Epithelial cell of esophagus (primary cell): ENCODE results near the gene STAT5A.
A peak's percentile ranks its signal among the peaks of the same experiment; 100 is the strongest.
"Not testable (repeated sequence)": the region's sequence is repeated elsewhere in the genome, so short reads cannot be mapped to it uniquely, and the experiment has no call there.

ENCODE experiments used
- DNase-seq: peaks from one replicate; pipeline ENCODE4 v3.0.0; 2010; ENCODE audit warnings: low read depth
- H3K4me3 ChIP-seq: 2 replicates; pipeline ENCODE4 v1.5.1; 2011; ENCODE audit warnings: mild to moderate bottlenecking, low read length, control low read depth
- CTCF ChIP-seq: IDR thresholded peaks from 2 replicates; pipeline ENCODE4 v1.5.1; 2011; ENCODE audit warnings: low read depth, mild to moderate bottlenecking, low read length, control low read depth, inconsistent platforms; ENCODE audit not compliant: insufficient read depth; ENCODE audit errors: missing control alignments

Gene STAT5A

DNA sequence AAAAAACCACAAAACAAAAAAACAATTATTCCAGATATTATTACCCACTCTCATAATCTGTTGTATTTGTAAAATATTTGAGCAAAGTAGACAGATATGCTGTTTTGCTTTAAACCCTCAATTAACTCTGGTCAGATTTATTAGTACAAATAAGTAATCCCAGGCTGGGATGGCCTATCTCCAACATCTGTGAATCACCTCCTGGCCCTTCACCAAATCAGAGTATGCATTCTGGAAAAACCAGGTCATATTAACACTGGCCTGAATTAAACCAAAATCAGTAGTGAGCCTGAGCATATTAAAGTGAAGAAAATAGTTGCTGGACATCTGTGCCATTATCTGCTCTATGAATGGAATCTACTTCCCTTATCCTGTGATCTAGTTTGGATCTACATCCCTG lies 58.9 kb downstream of the STAT5A start:
- H3K4me3 ChIP-seq: no peak overlapping the region
- peak; percentile 77 for DNase-seq
- no peak for TF ChIP-seq CTCF

DNA sequence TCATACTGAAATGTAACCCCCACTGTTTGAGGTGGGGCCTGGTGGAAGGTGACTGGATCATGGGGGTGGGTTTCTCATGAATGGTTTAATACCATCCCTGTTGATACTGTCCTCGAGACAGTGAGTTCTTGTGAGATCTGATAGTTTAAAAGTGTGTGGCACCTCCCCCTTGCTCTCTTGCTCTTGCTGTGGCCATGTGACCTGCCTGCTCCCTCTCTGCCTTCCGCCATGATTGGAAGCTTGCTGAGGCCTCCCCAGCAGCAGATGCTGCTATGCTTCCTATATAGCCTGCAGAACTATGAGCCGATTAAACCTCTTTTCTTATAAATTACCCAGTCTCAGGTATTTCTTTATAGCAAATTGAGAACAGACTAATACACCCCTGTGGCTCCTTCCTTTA lies 59.3 kb downstream of the STAT5A start:
- no peak for TF ChIP-seq CTCF
- no peak overlapping the region for H3K4me3 ChIP-seq
- DNase-seq: no peak

DNA sequence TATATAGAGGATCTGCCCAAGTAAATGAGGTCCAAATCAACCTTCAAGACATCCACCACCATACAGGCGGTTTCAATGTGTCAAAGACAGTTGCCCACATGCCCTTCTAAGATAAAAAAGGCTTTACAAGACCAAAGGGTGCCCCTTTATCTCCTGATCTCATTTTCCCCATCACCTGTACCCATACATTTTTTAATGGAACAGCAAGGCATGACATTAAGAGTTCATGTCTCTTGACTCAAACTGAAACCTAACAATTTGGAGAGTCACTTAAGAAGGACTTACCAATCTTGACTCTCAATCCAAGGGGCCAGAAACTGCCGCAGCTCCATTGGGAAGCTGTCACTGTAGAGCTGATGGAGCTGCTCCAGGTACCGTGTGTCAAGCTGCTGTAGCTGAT lies 59.8 kb downstream of the STAT5A start:
- no peak for DNase-seq
- no peak for TF ChIP-seq CTCF

GRCh38 chr17:42354956-42355843 lies 66.9 kb downstream of the STAT5A start:
- H3K4me3 ChIP-seq: no peak overlapping the region
- TF ChIP-seq CTCF: no peak
- no peak for DNase-seq

More for the DNA sequence above, 59.8 kb downstream of the STAT5A start:
- H3K4me3 ChIP-seq: no peak overlapping the region

DNA sequence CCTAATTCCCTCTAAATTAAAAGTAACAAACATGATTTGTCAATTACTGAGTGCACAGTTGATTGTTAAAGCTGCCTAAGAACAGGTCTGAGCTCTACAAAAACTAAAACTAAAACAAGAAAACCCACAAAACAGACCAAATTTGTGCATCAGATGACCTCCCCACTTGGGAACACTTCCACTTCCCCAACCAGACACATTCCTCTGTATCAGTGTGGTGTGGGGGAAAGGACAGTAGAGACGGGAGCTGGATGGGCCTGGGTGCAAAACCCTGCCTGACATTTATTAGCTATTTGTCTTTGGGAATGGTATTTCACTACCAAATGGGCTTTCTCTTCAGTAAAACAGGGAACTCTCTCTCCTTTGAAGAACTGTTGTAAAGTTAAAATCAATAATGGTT lies 70.1 kb downstream of the STAT5A start:
- no peak overlapping the region for H3K4me3 ChIP-seq

GRCh38 chr17:42359133-42359532 lies 70.8 kb downstream of the STAT5A start:
- TF ChIP-seq CTCF: no peak
- H3K4me3 ChIP-seq: no peak overlapping the region
- no peak for DNase-seq

More for the DNA sequence above, 70.1 kb downstream of the STAT5A start:
- no peak for DNase-seq
- no peak for TF ChIP-seq CTCF

- not testable (repeated sequence) for DNase-seq, H3K4me3 ChIP-seq
Measured at GRCh38 chr17:42360388-42360787, 72.1 kb downstream of the STAT5A start.
